NCI-H460 (cell line): ENCODE measurements around the gene NPAT. TPM values are rescaled to one million over a fixed set of nuclear protein-coding genes. Genes with fewer than 3 reads are reported as not detected.
"Not testable (repeated sequence)": the region's sequence is repeated elsewhere in the genome, so short reads cannot be mapped to it uniquely, and the experiment has no call there.

ENCODE experiments used
- DNase-seq: peaks from one replicate; pipeline ENCODE4 v3.0.0-alpha.2; 2016; ENCODE audit warnings: low read depth; ENCODE audit errors: extremely low read depth
- total RNA-seq: library from RNA; depleted of rRNA; stranded (reverse); fragments of >200 nt; shearing (Covaris generic); gene quantifications from 2 replicates; pipeline ENCODE4 v1.2.3, GENCODE V29; 2014

Gene NPAT
- total RNA-seq, 1 experiment from 2014 or later, result 10.2 TPM

DNA sequence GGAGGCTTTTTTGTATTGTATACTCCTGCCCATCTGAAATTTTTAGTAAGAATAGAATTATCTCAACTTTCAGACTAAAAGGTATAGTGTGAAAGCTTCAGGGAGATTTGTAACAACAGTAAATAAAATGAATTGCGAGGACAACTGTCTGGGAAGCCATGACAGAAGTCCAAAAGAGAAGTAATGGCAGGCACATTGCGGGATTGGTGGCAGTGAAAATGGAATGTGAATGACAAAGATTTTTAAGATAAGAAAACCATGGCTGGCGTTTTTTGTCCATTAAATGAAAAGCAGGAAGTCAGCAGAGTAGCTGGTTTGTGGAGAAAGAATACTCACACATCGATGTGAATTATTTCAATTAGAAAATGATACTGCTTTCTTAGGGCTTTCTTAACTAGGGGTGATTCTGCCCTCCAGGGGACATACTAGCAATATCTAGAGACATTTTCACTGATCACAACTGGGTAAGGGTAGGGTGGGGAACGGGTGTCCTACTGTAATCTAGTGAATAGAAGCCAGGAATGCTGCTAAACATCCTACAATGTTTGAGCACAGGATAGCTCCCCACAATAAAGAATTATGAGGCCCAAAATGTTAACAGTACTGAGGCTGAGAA is 1.6 kb downstream of the NPAT start:
- DNase-seq, result no peak

DNA sequence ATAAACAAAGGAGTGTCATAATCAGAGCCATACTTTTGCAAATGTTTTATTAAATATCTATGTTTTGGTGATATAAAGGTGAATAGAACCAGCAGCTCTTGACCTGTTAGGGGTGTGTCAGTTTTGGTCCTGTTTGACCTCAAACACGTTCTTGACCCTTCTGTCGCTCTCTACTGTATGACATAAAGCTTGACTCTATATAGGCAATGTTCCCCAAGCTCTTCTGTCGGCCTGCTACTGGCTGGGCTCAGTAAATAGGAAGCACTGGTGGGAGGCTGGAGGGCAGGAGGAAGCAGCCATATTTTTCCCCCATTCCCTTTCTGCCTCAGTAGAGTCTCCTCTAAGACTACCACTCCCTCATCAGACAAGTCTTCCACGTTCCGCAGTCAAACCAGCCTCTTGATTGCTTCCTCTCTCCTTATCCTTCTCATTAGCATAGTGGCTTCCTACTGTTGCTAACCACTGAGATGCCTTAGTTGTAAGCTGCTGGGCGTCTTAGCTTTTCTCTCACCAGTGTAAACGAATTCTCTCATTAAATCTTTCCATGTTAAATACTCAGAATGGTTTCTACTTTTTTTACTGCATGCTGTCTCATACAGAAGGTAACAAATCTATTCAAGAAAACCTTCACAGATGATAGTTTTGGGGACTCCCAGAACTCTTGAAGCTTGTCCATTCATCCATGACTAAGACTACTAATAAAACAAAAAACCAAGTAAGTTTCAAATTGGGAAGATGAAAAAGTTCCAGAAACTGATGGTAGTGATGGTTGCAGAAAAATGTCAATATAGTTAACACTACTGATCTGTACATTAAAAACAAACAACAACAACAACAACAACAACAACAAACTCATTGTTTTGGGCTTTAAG is 3.3 kb downstream of the NPAT start:
- DNase-seq, result no peak

DNA sequence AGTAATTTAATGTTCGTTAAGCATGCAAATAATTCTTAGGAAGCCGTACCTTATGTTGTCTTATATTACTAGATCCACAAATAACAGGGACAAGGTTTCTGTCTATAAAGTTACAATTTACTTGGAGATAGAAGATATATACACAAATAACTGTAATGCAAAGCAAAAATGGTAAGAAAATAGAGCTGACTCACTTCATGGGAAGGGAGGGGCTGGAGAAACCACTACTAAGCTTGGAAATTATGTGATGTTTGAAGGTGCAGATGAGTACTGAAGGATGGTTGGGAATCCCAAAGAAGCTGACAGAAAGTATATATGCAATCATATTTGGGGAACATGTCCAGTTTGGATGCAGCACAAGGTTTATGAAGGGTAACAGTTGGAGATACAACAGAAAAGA is 4.0 kb downstream of the NPAT start:
- no peak for DNase-seq

DNA sequence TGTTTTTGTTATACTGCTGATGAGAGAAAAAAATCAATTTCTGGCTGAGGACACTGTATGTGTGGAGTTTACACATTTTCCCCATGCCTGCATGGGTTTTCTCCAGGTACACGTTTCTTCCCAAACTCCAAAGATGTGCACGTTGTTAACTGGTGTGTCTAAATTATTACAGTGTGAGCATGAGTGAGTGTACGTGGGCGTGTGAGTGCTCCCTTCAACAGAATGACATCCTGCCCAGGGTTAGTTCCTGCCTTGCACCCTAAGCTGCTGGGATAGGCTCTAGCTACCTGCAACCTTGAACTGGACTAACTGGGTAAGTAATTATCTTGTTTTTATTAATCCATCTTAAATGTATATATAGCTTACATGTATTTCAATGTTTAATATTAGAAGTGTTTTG is 5.5 kb downstream of the NPAT start:
- no peak for DNase-seq

DNA sequence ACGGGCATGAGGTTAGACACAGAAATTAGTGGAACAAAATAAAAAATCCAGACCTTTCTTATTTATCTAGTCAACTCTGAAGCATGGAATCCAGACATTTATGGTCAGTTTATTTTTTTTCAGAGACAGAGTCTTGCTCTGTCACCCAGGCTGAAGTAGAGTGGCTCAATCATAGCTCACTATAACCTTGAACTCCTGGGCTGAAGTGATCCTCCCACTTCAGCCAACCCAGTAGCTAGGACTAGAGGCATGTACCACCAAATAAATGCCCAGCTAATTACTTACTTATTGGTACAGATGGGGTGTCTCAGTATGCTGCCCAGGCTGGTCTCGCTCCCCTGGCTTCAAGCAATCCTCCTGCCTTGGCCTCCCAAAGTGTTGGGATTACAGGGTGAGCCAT is 8.7 kb downstream of the NPAT start:
- no peak for DNase-seq

DNA sequence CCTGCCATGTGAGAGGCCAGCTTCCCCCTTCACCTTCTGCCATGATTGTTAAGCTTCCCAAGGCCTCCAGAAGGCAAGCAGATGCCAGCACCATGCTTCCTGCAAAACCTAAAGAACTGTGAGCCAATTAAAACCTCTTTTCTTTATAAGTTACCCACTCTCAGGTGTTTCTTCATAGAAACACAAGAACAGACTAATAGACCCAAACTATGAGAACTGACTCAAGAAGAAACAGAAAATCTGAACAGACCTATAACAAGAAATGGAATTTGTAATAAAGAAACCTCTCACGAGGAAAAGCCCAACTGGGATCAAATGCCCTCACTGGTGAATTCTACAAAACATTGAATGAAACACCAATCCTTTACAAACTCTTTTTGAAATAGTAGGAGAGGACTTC is 12.0 kb downstream of the NPAT start:
- no peak for DNase-seq

DNA sequence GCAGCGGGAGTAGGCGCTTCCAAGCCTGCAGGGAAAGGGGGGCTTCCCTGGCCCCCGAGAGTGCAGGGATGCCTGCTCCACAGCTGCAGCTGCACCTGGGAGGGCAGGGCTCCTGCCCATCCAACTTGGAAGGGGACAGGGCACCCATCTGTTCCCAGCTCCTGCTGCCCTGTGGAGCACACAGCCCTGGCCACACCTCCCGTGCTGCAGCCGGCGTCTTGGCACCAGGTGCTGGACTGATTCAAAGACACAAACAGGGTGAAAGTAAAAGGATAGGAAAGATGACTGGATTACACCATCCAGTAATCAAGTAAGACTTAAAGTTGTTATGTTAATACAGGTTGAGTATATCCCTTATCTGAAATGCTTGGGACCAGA is 14.8 kb downstream of the NPAT start:
- no peak for DNase-seq

DNA sequence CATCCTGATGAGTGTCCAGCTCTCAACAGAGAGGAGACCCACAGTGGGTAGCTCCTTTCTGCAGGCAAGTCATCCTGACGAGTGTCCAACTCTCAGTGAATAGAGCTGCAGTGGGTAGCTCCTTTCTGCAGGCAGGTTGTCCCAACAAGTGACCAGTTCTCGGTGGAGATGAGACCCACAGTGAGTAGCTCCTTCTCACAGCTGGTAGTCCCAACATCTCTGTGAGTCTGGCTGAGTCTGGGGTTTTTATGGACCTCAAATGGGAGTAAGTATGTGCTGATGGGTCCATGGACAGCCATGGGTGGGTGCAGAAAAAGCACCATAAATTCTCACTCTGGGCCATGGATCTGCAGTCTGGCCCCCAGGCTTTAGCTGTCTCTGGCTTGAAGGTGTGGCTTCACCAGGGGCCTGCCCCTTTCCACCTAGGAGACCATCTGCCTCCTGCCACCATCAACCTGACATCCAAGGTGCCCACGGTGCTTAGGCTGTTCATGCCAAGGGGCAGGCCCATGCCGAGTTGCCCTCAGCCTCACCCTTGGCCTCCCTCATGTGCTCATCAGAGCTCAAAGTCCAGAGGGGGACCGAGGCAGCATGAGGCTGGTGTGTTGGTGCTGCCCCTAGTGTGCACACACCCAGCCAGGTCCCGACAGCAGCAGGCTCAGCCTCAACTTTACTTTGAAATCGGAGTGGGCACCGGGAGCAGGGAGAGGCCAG is 15.3 kb downstream of the NPAT start:
- DNase-seq, result no peak

DNA sequence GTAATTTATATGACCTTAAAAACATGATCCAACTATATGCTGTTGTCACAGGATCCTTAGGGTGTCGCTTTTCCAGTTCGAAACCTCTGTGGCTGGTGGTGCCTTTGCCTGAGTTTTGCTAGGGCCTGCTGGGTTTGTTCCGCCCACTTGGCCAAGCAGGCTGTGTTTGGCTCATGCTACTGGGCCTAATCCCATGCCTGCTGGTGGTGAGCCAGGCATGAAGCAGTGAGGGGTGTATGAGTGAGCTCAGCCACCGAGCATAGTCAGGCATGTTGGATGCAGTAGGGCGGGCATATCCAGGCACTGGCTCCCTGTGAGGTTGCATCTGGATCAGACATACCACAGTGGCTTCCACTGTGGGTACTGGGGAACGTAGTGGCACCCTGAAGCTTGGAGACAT is 16.3 kb downstream of the NPAT start:
- no peak for DNase-seq

DNA sequence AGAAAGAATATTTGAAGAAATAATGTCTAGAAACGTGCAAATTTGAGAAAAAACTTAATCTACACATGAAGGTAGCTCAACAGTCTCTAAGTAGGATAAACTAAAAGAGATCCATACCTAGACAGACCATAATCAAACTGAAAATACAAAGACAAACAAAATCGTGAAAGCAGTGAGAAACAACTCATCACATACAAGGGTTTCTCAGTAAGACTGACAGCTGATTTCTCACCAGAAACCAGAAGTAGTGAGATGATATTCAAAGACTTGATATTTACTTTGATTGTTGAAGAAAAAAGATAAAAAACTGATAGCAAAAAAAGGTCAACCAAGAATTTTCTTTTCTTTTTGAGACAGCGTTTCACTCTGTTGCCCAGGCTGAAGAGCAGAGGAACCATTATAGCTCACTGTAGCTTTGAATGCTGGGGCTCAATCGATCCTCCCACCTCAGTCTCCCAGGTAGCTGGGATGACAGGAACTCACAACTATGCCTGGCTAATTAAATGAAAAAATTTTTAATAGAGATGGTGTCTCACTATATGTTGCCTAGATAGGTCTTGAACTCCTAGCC is 17.4 kb downstream of the NPAT start:
- no peak for DNase-seq

DNA sequence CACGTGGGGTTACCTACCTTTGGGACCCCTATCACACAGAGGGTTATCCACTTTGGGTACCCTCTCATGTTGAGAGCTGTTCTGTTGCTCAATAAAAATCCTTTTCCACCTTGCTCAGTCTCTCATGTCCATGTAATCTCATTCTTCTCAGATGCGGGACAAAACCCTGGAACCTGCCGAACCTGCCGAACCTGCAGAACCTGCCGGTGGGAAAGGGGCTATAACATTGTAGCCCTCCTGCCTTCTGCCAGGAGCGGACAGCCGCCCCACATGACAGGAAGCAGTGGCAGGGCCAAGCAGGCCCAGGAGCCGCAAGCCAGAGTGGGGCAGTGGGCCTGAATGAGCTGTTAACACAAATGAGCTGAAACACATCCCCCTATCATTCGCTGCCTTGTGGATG is 18.1 kb downstream of the NPAT start:
- DNase-seq, result no peak

DNA sequence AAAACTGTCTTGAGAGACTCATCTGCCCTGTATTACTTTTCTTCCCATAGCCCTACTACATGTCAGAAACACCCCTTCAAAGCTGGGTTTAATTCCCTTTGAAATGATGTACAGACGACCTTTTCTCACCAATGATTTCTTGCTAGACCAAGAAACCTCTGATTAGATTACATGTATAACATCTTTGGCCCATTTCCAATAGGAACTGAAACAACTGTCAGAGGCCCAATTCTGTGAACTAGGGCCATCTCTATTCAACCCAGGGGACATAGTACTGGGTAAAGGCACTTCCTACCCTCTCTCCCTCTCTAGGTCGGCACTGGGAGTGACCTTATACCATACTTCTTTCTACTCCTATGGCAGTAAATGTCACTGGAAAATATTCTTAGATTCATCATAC is 19.4 kb downstream of the NPAT start:
- no peak for DNase-seq

DNA sequence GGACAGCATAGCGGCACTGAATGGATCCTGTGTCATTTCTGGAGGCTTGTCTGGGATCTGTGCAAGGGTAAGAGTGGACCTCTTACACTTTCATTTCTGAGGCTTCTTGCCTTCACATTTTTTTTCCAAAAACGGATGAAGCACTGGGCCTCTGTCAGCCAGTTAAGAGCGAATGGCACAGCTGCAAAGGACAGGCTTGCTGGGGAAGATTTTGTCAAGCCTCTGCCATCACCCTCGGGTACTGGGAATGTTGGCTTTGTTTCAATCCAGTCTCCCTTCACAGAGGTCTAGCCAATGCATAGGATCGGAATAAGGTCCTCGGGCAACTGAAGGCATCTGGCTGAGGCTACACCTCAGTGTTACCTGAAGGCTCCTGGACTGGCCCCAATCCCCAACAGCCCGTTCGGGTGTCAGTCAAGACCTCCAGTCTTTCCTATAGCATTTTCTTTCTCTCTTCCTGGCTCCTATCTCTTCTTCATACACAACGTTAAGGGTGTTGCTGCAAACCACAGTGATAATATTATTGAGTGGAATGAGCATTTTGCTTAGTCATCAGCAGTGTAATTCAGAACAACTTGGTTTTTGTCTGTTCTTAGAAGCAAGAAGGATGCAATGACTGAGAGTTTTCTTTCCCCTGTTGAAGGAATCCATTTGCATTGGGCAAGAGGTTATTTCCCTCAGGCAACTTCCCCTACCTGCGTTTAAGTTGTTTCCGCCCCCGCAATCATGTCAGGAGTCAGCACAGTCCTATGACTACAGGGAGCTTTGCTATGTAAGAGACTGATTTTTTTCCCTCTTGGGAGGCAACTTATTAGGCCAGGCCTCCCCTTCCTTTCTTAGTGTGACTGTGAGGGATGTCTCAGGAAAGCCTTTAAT is 22.8 kb downstream of the NPAT start:
- no peak for DNase-seq

DNA sequence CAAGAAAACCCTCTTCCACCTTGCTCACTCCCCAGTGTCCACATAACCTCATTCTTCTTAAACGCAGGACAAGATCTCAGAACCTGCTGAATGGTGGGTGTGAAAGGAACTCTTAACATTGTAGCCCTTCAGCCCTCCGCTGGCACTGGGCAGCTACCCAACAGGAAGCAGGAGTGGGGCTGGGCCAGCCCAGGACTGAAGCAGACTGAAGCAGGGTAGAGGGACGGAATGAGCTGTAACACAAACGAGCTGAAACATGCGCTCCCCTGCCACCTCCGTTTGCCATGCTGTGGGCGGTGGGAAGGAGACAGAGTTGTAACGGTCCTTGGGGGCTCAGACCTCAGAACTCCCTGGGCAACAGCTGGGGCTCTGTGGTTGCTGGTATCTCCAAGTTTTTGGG is 23.6 kb downstream of the NPAT start:
- DNase-seq, result no peak

DNA sequence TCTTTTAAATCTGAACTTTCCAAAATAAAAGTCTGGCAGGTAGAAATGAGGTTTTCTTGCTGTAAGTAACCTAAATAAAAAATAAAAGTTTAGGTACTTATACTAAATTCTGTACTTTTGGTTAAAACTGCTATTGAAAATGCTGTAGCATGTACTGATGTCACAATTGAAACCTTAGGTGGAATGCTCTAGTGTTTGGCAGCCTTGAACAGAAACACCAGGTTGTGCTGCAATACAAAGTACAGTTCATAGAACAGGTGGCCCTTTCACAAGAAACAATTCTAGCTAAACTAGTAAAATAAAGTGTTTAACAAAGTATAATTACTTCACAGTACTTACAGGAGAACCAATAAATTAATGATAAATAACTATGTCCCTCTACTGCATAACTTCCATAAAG is 25.1 kb downstream of the NPAT start:
- no peak for DNase-seq

DNA sequence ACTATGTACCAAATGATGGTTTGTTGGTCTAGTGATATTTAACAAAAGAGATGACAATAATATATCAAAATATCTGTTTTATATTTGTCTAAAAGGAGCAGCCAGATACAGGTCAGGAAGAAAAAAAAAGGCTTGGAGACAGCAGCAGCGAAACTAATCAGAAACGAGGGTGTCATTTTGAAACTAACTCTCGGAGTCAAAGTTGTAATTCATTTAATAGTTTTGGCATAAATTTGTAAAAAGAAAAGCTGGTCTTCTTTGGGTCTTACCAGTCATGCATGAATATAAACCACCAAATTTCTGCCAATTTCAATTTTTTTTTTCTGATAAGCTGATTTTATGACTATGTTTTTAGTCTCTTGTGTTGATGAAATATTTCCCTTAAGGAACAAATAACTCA is 25.5 kb downstream of the NPAT start:
- no peak for DNase-seq

DNA sequence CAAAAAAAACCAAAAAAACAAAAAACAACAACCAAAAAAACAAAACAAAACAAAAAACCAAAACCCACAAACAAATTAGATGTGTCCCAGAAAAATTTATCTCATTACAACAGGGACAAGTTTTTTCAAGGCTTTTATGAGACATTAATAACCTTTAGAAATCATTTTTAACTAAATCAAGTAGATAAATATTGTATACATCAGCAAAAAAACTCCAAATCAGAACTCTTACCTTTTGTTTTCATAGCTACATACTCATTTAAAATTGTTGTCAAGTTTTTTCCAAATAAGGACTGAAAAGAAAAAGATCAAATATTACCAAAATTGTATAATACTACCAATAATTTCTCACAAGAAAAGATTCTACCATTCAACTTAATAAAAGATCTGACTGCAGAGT is 28.7 kb downstream of the NPAT start:
- DNase-seq, result no peak

DNA sequence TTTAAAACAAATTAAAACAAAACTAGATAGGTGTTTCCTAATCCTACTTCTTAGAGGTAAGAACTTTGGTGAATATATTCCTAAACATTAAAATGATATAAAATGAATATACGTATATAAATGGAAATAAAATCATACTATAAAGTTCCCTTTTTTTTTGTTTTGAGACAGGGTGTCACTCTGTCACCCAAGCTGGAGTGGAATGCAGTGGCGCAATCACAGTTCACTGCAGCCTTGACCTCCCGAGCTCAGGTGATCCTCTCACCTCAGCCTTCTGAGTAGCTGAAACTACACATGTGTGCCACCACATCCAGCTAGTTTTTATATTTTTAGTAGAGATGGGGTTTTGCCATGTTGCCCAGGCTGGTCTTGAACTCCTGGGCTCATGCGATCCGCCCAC is 44.9 kb downstream of the NPAT start:
- DNase-seq, result no peak

DNA sequence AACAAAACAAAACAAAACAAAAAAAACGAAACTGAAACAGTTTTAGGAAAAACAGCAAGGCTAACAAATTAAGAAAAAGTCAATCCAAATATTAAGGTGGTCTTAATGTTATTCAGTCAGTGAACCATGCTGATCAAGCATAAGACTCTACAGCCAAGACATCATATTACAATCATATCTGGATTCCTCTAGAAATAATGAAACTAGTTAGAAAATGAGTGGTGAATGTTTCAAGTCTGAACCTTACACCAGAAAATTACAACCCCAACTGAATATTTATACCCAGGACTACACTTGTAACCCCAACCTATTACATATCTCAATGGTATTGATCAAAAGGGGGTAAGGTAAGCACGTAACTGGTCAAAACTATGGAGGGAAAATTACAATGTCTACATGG is 52.3 kb downstream of the NPAT start:
- DNase-seq, result no peak

DNA sequence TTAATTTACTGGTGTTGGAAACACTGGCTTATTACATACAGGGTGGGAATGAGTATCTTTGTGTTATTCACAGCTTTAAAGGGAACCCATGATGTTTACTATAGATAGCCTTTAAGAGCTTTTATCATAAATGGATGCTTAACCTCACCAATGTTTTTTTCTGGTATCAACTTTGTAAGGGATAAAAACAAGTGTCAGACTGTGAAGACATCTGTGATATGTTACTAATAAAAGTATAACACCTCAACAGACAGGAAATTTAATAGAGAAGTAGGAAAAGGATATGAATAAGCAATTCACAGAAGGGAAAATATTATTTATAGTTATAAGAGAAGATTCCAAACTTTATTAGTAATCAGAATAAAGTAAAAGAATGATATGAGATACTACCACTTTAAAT is 54.8 kb downstream of the NPAT start:
- DNase-seq, result no peak

DNA sequence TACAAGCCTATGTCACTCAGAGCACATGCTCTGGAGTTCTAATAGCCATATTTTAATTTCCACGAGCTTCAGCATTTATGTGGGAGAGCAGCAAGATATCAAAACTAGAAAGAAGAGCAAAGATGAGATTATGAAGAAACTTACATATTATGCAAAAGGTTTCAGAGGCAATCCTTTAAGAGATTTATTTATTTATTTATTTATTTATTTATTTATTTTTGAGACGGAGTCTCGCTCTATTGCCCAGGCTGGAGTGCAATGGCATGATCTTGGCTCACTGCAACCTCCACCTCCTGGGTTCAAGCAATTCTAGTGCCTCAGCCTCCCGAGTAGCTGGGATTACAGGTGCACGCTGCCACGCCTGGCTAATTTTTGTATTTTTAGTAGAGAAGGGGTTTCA is 59.6 kb downstream of the NPAT start:
- DNase-seq, result not testable (repeated sequence)
